ENCODE data around the gene FASN. TPM values are rescaled to one million over a fixed set of nuclear protein-coding genes. Genes with fewer than 3 reads are reported as not detected.

The FASN gene
- polyA plus RNA-seq, 1 donor from 2014 or later, result 26.4 TPM

- TF ChIP-seq EP300 (conservative IDR thresholded peaks at IDR 0.05; ENCODE audit: poor library complexity, severe bottlenecking), result no peak
These were observed 30.3 kb upstream of the FASN start (continued) for GRCh38 chr17:82128287-82128686.

DNA sequence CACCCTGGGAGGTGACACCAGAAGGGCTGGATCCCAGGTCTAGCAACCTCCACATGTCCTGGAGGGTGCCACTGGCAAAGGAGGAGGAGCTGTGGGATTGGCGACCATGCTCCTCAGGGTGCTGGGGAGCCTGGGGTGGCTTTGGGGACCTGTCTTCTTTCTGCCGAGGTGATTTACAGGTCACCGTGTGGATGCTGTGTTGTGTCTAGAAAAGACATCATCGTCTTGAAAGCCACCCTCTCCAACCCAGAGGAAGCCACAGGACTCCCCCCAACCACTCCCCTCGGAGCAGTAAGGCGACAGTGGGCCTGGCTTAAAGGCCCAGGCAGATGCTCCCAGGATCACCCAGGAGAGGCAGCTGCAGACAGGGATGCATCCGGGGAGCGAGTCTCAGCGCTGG, 29.7 kb upstream of the FASN start:
- Histone ChIP-seq H3K9me2 (ENCODE audit: insufficient read depth, low read length) (no peaks in the 10 kb centered on the region), H3K79me2 (replicated peaks; ENCODE audit: insufficient read depth, low read length) (no peaks in the 10 kb centered on the region), H3F3A (ENCODE audit: insufficient read depth, low read length, poor library complexity, severe bottlenecking) (no peaks in the 10 kb centered on the region), H3K4me3 (ENCODE audit: low read length) (no peak overlapping the region), H3K36me3 (ENCODE audit: insufficient read depth, low read length) (no peaks in the 10 kb centered on the region), H4K20me1 (ENCODE audit: insufficient read depth) (no peaks in the 10 kb centered on the region), H3K27me3 (ENCODE audit: insufficient read depth, low read depth, low read length) (no peaks in the 10 kb centered on the region), H3K9ac (ENCODE audit: low read length) (no peak overlapping the region), H2AFZ (ENCODE audit: low read depth, low read length) (no peak overlapping the region), H3K27ac (ENCODE audit: low read length) (no peak overlapping the region), H3K9me3 (ENCODE audit: low read length) (no peaks in the 10 kb centered on the region), H3K4me2 (ENCODE audit: low read length) (no peak overlapping the region)
- TF ChIP-seq TAF1 (IDR thresholded peaks at IDR 0.05; ENCODE audit: low read depth), result no peak
- no peak for TF ChIP-seq CTCF (IDR thresholded peaks at IDR 0.05; ENCODE audit: poor library complexity, severe bottlenecking)
- TF ChIP-seq EZH2 (IDR thresholded peaks at IDR 0.05; ENCODE audit: borderline replicate concordance, insufficient read depth, low read length, poor library complexity, severe bottlenecking), result no peak
- TF ChIP-seq EP300 (conservative IDR thresholded peaks at IDR 0.05; ENCODE audit: poor library complexity, severe bottlenecking), result no peak
- TF ChIP-seq MXI1 (conservative IDR thresholded peaks at IDR 0.05; ENCODE audit: poor library complexity, severe bottlenecking), result no peak
- TF ChIP-seq POLR2AphosphoS5 (IDR thresholded peaks at IDR 0.05), result no peak
- no peak for TF ChIP-seq RAD21 (conservative IDR thresholded peaks at IDR 0.05)
- no peak for TF ChIP-seq SMC3 (conservative IDR thresholded peaks at IDR 0.05; ENCODE audit: poor library complexity)
- no peak for TF ChIP-seq REST (IDR thresholded peaks at IDR 0.05; ENCODE audit: borderline replicate concordance)

DNA sequence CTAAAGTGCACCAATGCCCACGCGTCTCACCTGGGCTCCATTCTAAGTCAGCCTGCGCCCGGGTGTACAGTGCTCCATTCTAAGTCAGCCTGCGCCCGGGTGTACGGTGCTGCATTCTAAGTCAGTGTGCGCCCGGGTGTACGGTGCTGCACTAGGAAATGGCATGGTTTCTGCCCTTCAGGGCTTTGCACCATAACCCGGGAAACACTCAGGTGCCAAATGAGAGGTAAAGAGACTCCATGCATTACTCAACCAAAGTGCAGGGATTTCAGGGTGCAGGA, 29.2 kb upstream of the FASN start:
- Histone ChIP-seq H3K36me3 (ENCODE audit: insufficient read depth, low read length) (no peaks in the 10 kb centered on the region), H3K27me3 (ENCODE audit: insufficient read depth, low read depth, low read length) (no peaks in the 10 kb centered on the region), H3K9me2 (ENCODE audit: insufficient read depth, low read length) (no peaks in the 10 kb centered on the region), H3K4me2 (ENCODE audit: low read length) (no peak overlapping the region), H3K79me2 (replicated peaks; ENCODE audit: insufficient read depth, low read length) (no peaks in the 10 kb centered on the region), H3K4me3 (ENCODE audit: low read length) (no peak overlapping the region), H3K9me3 (ENCODE audit: low read length) (no peaks in the 10 kb centered on the region), H4K20me1 (ENCODE audit: insufficient read depth) (no peaks in the 10 kb centered on the region), H3K27ac (ENCODE audit: low read length) (no peak overlapping the region), H2AFZ (ENCODE audit: low read depth, low read length) (no peak overlapping the region), H3F3A (ENCODE audit: insufficient read depth, low read length, poor library complexity, severe bottlenecking) (no peaks in the 10 kb centered on the region), H3K9ac (ENCODE audit: low read length) (no peak overlapping the region)
- no peak for TF ChIP-seq POLR2AphosphoS5 (IDR thresholded peaks at IDR 0.05)
- TF ChIP-seq RAD21 (conservative IDR thresholded peaks at IDR 0.05), result no peak
- no peak for TF ChIP-seq TAF1 (IDR thresholded peaks at IDR 0.05; ENCODE audit: low read depth)
- TF ChIP-seq EP300 (conservative IDR thresholded peaks at IDR 0.05; ENCODE audit: poor library complexity, severe bottlenecking), result no peak
